ENCODE results near the gene PIK3C3. TPM values are rescaled to one million over a fixed set of nuclear protein-coding genes. Genes with fewer than 3 reads are reported as not detected.
A peak's percentile ranks its signal among the peaks of the same experiment; 100 is the strongest.

Gene PIK3C3
- 10 to 100 TPM; 20.2 to 70.7 (median 45.2) TPM for total RNA-seq

DNA sequence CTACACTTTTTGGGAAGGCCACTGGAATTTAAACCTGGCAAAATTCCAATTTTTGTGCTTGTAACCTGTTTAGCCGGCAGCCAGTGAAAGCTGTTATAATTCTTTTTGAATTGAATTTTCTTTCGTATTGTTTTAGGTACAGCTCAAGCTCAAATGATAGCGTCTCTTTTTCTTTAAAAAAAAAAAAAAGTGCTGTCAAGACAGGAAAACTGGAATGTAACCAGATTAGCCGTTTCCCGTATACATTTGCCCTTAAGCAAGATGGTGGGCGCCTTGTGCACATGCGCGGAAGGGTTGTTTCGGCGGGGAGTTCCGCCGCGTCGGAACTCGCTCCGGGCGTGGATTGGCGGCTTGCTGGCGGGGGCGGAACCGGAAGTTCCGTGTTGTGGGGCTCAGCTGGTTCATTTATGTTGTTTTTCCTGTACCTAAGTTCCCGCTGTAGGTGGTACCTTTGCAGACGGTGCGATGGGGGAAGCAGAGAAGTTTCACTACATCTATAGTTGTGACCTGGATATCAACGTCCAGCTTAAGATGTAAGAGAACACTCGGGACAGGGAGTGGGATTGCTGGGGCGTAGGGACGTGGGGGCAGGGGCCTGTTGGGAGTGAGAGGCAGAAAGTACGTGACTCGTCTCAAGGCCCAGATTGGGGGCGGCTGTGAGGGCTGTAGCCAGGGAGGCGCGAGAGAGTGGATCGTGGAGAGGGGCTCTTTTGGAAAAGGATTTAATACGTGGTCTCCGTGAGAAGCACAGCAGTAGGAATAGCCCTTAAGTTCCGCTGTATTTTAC lies at the start of gene PIK3C3:
PIK3C3 (plus strand) TSS at position 408 of the 787 bp plus-strand sequence; CDS start at position 466, 58 bp downstream.
- Histone ChIP-seq H3K27ac (peak within 1 kb of the TSS; percentile 65 to 88 (median 84)), H3K36me3 (peaks cover 0 to 5% (median 0%) of the 10 kb centered on the region in 4 donors), H3K4me3 (peak within 1 kb of the TSS; percentile 67 to 96 (median 86)), H3K9me3 (no peaks in the 10 kb centered on the region), H3K4me1 (peaks cover 10 to 28% (median 12%) of the 10 kb centered on the region in 4 donors), H3K27me3 (no peaks in the 10 kb centered on the region)
- DNase-seq: peak; percentile 98
- WGBS, 2 donors (ENCODE audit: low coverage in 1 of 2): 0 to 2% methylated on average over 18 to 38 of the region's 38 CpGs
- TF ChIP-seq POLR2A (IDR thresholded peaks at IDR 0.05) (peak; percentile 57), POLR2AphosphoS5 (IDR thresholded peaks at IDR 0.05) (peak; percentile 11 to 52 (median 48)), EP300 (IDR thresholded peaks at IDR 0.05; ENCODE audit: low read depth) (no peak)
- TF ChIP-seq, protein P1, sequence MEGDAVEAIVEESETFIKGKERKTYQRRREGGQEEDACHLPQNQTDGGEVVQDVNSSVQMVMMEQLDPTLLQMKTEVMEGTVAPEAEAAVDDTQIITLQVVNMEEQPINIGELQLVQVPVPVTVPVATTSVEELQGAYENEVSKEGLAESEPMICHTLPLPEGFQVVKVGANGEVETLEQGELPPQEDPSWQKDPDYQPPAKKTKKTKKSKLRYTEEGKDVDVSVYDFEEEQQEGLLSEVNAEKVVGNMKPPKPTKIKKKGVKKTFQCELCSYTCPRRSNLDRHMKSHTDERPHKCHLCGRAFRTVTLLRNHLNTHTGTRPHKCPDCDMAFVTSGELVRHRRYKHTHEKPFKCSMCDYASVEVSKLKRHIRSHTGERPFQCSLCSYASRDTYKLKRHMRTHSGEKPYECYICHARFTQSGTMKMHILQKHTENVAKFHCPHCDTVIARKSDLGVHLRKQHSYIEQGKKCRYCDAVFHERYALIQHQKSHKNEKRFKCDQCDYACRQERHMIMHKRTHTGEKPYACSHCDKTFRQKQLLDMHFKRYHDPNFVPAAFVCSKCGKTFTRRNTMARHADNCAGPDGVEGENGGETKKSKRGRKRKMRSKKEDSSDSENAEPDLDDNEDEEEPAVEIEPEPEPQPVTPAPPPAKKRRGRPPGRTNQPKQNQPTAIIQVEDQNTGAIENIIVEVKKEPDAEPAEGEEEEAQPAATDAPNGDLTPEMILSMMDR (IDR thresholded peaks at IDR 0.05): no peak
- intact Hi-C loops (cut with DNase I; ENCODE audit: low total_unique reads) (no loop called here), in situ Hi-C loops (cut with MboI; ENCODE audit: low pct_ligation_motif_present in 1 of 4, low pct_unique_long_range_greater_than_20kb in 1 of 4, low sequenced_read_pairs in 3 of 4) (no loop called here)

DNA sequence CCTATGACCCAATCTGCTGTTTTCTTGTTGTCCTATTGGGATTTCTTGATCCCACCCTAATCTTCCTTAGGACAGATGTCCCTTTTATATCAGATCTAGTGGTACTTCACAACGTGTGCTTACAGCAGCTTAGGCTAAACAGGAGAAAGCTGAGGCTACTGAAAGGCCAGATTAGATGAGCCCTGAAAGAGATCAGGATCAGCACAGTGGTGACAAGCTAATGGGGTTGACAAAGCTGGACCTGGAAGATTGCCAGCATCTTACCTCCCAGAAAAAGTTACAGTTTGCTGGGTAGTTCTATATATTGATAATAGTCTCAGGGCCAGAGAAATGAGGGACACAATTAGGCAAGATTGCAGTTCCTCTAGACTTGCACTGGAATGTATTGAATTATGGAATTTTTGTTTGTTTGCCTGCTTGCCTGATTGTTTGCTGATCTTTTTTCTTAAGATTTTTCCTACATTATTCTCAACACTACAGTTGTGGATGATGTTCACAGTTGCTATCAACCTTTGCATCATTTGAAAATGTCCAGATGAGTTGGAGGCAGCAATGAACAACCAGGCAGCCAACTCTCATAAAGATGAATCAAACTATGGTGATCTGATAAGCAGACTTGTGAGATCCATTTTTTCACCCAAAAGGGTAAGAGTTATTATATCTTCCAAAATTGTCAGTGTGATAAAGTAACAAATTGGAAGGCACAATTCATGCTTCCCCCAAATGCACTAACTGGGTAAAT lies 49.1 kb upstream of the PIK3C3 start:
- no peak for DNase-seq
- TF ChIP-seq POLR2A (IDR thresholded peaks at IDR 0.05): no peak
- TF ChIP-seq EP300 (IDR thresholded peaks at IDR 0.05; ENCODE audit: low read depth): no peak
- TF ChIP-seq, protein P1 (IDR thresholded peaks at IDR 0.05): no peak
- no peak for TF ChIP-seq POLR2AphosphoS5 (IDR thresholded peaks at IDR 0.05)
- intact Hi-C loops (cut with DNase I; ENCODE audit: low total_unique reads): no loop called here
- no peaks in the 10 kb centered on the region for H3K9me3 ChIP-seq
- no peaks in the 10 kb centered on the region for H3K27me3 ChIP-seq
- no peaks in the 10 kb centered on the region for H3K4me1 ChIP-seq
- no peaks in the 10 kb centered on the region for H3K36me3 ChIP-seq
- 48% methylated on average over 1 of the region's 1 CpG; no CpG with 5 or more reads in 1 of the 2 donors for WGBS, 2 donors (ENCODE audit: low coverage in 1 of 2)
- H3K4me3 ChIP-seq: no peak overlapping the region
- no peak overlapping the region for H3K27ac ChIP-seq
- in situ Hi-C loops (cut with MboI; ENCODE audit: low pct_ligation_motif_present in 1 of 4, low pct_unique_long_range_greater_than_20kb in 1 of 4, low sequenced_read_pairs in 3 of 4): no loop called here

DNA sequence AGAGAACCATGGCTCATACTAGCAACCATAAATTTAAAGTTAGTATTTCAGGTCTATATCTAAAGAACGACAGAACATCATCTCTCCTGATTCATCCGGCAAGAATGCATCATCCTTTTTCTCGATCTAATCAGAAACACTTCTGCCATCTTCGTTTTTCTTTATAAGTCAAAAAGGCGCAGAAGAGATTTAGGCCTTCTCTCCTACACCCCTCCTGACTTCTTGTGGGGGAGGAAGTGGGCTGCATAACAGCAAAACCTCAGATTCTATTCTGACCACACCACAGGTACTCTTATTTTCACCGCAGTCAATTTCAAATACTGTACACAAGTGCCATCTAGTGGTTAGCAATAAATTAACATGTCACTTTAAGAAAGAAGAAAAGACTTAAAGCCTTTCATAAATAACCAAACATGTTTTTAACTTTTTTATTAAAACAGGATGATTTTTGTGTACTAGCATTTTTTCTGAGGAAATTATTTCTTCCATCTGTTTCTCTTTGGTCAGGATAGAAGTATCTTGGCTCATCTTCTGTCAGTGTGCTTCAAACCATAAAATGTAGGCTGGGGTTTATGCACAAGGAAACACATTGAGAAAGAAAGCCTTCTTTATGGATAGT lies 48.4 kb upstream of the PIK3C3 start:
- TF ChIP-seq POLR2AphosphoS5 (IDR thresholded peaks at IDR 0.05): no peak
- TF ChIP-seq, protein P1 (IDR thresholded peaks at IDR 0.05): peak; percentile 47 to 64 (median 52)
- Histone ChIP-seq H3K27ac (no peak overlapping the region), H3K4me3 (no peak overlapping the region), H3K9me3 (no peaks in the 10 kb centered on the region), H3K27me3 (no peaks in the 10 kb centered on the region), H3K36me3 (no peaks in the 10 kb centered on the region), H3K4me1 (no peaks in the 10 kb centered on the region)
- intact Hi-C loops (cut with DNase I; ENCODE audit: low total_unique reads) (no loop called here), in situ Hi-C loops (cut with MboI; ENCODE audit: low pct_ligation_motif_present in 1 of 4, low pct_unique_long_range_greater_than_20kb in 1 of 4, low sequenced_read_pairs in 3 of 4) (no loop called here)
- WGBS, 2 donors (ENCODE audit: low coverage in 1 of 2): 32 to 36% methylated on average over 4 to 6 of the region's 6 CpGs
- DNase-seq: no peak

DNA sequence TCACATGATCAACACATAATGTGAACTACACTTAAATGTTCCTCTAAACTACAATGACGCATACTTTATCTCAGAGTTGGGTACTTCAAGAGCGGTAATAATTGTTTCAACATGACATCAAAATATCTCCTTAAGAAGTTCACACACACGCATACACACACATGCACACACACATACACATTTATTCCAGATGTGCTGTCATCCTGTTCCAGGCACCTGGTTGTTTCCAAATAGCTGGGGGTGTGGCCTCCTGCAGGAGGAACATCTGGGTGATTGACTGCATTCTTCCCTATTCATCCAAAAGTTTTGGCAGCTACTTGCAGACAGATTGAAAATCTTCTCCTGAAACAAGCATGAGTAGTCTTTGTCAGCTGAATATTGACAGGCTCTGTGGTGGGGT lies 37.9 kb upstream of the PIK3C3 start:
- 87 to 91% methylated on average over 3 of the region's 3 CpGs for WGBS, 2 donors (ENCODE audit: low coverage in 1 of 2)
- H3K36me3 ChIP-seq: no peaks in the 10 kb centered on the region
- intact Hi-C loops (cut with DNase I; ENCODE audit: low total_unique reads): no loop called here
- H3K4me3 ChIP-seq: no peak overlapping the region
- no peak for DNase-seq
- H3K9me3 ChIP-seq: no peaks in the 10 kb centered on the region
- TF ChIP-seq, protein P1 (IDR thresholded peaks at IDR 0.05): no peak
- no peak for TF ChIP-seq POLR2A (IDR thresholded peaks at IDR 0.05)
- no peak for TF ChIP-seq POLR2AphosphoS5 (IDR thresholded peaks at IDR 0.05)
- TF ChIP-seq EP300 (IDR thresholded peaks at IDR 0.05; ENCODE audit: low read depth): no peak
- no peaks in the 10 kb centered on the region for H3K4me1 ChIP-seq
- H3K27ac ChIP-seq: no peak overlapping the region
- H3K27me3 ChIP-seq: no peaks in the 10 kb centered on the region
- in situ Hi-C loops (cut with MboI; ENCODE audit: low pct_ligation_motif_present in 1 of 4, low pct_unique_long_range_greater_than_20kb in 1 of 4, low sequenced_read_pairs in 3 of 4): no loop called here
